Right lobe of liver (tissue), 4 donors: Measurements from ENCODE around the gene KLHL41.

Source experiments
- POLR2A ChIP-seq: fragments of 450-650 bp; IDR thresholded peaks from one replicate; pipeline ENCODE4 v1.6.1; 2017; ENCODE audit warnings: antibody characterized with exemption, mild to moderate bottlenecking
- TF ChIP-seq, protein P1 (sequence below), 4 donors: fragments of 200-600 bp in 3 of 4; fragments of 450-650 bp in 1 of 4; IDR thresholded peaks; one replicate each; pipeline versions ENCODE4 v1.5.1 to v1.8.0; 2016 to 2022; ENCODE audit warnings: antibody characterized with exemption in 4 of 4, mild to moderate bottlenecking in 2 of 4
- donor health status: DM: no; HTN: no; CAD: no.
- donor health status: DM: no; HTN: no; CAD: no.
- donor health status: DM: no; HTN: yes; CAD: no.

DNA sequence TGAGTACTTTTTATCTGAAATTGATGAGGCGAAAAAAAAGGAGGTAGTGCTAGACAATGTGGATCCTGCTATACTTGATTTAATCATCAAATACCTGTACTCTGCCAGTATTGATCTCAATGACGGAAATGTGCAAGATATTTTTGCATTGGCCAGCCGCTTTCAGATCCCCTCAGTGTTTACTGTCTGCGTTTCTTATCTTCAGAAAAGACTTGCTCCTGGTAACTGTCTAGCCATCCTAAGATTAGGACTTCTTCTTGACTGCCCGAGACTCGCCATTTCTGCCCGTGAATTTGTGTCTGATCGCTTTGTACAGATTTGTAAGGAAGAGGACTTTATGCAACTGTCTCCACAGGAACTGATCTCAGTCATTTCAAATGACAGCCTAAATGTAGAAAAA is 453 bp downstream of the KLHL41 start:
- TF ChIP-seq, protein P1, sequence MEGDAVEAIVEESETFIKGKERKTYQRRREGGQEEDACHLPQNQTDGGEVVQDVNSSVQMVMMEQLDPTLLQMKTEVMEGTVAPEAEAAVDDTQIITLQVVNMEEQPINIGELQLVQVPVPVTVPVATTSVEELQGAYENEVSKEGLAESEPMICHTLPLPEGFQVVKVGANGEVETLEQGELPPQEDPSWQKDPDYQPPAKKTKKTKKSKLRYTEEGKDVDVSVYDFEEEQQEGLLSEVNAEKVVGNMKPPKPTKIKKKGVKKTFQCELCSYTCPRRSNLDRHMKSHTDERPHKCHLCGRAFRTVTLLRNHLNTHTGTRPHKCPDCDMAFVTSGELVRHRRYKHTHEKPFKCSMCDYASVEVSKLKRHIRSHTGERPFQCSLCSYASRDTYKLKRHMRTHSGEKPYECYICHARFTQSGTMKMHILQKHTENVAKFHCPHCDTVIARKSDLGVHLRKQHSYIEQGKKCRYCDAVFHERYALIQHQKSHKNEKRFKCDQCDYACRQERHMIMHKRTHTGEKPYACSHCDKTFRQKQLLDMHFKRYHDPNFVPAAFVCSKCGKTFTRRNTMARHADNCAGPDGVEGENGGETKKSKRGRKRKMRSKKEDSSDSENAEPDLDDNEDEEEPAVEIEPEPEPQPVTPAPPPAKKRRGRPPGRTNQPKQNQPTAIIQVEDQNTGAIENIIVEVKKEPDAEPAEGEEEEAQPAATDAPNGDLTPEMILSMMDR (IDR thresholded peaks at IDR 0.05), result no peak
- no peak for TF ChIP-seq POLR2A
